GM19023 (cell line): ENCODE measurements around the gene KCNC1.

Source experiments
- ATAC-seq: cut with Tn5 transposase; IDR thresholded peaks from one replicate; pipeline ENCODE4 v1.9.1; 2021; ENCODE audit warnings: mild to moderate bottlenecking, moderate library complexity; ENCODE audit not compliant: unreplicated experiment

Gene KCNC1

DNA sequence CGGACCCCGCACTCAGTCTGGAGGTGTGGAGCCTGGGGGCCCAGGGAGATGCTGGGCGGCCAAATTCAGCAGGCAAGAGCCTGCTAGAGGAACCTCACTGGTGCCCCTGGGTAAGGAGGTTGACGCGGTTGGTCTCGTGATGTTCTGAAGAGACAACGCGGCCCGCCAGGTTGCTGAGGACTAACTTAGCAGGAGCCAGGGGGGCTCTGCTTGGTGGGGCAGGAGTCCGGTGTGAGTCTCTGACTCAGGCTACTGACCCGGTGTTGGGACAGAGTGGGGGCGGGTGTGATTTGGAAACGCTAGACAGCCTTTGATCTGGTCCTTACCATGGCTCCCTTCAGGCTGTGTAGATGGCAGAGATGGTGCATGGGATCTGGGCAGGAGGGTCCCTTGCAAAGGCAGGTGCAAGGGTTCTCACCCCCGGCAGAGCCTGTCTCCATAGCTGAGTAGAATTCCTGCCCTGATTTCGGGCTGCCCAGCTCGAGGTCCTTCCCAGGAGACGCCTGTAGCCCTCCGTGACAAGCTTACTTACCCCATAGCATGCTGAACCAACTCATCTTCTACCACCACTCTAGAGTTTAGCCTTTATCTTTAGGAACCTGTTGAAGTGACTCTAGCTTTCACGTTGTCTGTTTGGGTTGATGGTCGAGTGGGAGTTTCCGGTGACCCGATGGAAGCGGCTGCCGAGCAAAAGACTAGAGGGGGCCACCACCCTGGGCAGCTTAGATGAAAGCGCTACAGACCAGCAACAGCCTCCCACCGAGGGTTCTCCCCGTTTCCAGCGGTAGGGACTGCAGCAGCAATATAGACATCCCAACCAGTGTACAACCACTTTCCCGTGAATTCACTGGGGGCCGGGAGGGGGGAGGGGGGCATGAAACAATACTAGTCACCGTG is 38.4 kb downstream of the KCNC1 start:
- ATAC-seq = no peak

GRCh38 chr11:17773674-17774073 is 39.1 kb downstream of the KCNC1 start:
- ATAC-seq = no peak

DNA sequence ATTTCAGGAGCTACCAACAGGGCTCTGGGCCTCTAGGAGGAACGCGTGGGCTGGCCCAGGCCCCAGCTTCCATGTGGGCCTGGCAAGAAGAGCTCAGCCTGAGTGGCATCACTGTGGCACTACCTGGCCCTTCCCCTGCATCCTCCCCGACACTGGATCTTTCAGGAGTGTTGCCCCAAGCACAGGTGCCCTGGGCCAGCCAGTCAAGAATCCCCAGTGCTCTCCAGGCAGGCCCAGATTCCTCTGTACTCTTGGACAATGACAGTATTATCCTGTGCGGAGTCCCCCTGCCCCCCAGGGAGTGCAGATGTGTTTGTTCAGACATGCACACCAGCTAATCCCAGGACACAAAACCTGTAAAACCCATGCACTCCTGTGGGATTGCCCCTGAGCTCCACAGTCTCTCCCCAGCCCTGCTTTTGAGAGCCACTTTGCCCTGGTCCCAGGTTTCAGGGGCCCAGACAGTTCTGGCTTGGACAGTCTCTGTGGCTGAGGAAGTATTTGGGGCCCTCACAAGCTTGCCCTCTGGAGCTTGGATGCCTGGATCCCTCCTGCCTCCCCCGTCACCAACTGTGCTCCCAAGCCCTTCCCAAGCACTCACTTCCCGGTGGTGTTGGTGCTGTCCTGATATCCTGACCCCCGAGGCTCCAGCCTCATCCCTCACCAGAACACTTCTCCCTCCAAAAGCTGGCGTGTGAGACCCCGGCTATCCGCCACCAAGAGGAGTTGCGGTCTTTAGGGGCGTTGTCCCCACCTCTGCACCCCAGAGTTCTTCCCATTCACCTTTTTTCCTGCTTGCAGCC is 39.9 kb downstream of the KCNC1 start:
- ATAC-seq = no peak

- ATAC-seq = no peak
Measured at GRCh38 chr11:17775035-17775348, 40.4 kb downstream of the KCNC1 start.

GRCh38 chr11:17775507-17776211 is 41.1 kb downstream of the KCNC1 start:
- ATAC-seq = no peak

GRCh38 chr11:17776212-17776875 is 41.8 kb downstream of the KCNC1 start:
- no peak for ATAC-seq

DNA sequence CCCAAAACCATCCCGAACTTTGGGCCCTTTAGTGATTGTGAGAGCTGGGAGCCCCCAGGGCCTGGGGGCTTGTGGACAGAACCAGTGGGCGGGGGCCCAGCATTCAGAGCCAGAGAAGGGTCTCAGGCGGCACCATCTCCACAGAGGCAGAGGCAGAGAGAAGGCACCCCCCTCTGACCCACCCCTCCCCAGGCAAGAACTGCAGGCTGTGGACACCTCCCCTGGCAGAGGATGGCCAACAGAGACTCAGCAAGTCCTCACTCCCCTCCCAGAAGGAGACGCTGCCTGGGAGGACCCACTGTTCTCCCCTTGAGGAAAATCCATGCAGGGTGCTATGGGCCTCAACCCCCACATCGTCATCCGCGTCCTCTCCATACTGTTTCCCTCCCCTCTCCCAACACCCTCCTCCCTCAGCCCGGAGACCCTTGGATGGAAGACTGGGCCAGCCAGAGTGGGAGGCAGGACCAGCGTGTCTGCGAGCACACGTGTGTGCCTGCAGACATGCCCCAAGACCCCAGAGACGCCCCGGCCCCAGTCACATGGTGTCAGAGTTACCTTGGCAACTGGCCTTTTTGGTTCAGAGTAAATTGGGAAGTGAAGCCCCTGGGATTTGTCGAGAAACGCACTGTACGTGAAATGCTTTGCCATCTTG is 42.6 kb downstream of the KCNC1 start:
- ATAC-seq = no peak

- no peak for ATAC-seq
Measured at GRCh38 chr11:17777738-17778091, 43.1 kb downstream of the KCNC1 start.

DNA sequence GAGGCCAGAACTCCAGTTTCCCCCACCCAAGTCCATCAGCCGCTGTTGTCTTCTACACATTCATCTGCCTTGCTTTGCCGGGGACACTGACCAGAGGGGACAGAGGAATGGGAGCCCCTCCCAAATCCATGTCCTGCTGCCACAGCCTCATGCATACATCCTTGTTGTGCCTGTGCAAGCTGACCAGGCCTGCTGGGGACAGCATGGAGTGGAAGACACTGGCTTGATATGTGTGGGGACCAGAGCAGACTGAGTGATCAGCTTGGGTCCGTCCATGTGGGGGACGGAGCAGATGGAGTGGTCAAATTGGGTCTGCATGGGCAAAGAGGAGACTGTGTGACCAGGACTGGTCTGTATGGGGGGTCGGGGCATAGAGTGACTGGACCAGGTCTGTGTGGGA is 43.8 kb downstream of the KCNC1 start:
- no peak for ATAC-seq

GRCh38 chr11:17778956-17779860 is 44.6 kb downstream of the KCNC1 start:
- ATAC-seq = no peak

DNA sequence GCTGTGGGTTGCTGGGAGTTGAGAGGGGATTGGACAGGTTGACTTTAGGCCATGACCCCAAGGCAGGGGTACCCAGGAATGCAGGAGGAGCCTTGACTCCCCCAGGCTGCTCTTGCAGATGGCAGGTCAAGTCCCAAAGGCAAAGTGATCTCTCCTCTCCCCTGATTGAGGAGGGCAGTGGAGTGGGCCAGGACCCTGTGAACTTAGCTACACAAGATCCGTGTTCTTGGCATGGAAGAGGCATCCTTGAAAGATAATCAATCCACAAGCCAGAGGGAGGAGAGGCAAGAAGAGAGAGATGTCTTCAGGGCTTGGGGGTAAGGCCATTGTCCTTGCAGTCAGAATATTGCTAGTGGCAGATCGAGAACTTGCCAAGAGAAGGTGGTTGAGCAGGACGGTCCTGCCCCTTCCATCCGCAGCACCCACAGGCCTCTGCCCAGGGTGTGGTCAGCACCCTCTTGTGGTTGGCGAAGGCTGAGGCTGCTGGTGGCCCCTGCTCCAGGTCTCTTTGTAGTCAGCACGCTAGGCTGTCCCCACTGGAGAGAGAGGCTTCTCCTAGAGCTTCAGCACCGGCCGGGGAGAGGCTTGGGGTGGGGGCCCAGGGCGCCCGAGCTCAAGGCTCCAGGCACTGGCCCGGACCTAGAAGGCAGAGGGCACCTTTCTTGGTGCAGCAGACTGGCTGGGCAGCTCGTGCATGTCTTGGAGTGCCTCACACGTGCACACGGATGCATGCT is 45.4 kb downstream of the KCNC1 start:
- no peak for ATAC-seq

- no peak for ATAC-seq
Measured at GRCh38 chr11:17780668-17781067, 46.1 kb downstream of the KCNC1 start.

DNA sequence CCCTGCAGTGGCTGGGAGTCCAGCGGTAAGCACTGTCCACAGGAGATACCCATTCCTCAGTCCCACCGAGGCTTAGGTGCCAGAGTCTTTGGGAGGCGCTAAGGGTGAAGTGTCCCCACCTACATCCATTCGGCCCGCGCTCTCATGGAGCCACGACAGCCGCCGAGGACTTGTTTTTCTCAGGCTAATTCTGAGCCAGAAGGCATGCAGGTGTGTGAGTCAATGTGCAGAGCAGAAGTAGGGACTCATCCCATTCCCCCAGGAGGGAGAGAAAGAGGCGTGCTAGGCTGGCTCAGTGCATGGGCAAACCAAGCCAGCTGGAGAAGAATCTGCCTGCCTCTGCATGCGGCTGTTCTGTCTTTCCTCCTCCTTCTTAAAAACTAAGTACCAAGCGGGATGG is 46.6 kb downstream of the KCNC1 start:
- no peak for ATAC-seq

GRCh38 chr11:17781626-17782025 is 47.0 kb downstream of the KCNC1 start:
- no peak for ATAC-seq

- no peak for ATAC-seq
Measured at GRCh38 chr11:17782145-17782544, 47.6 kb downstream of the KCNC1 start.

DNA sequence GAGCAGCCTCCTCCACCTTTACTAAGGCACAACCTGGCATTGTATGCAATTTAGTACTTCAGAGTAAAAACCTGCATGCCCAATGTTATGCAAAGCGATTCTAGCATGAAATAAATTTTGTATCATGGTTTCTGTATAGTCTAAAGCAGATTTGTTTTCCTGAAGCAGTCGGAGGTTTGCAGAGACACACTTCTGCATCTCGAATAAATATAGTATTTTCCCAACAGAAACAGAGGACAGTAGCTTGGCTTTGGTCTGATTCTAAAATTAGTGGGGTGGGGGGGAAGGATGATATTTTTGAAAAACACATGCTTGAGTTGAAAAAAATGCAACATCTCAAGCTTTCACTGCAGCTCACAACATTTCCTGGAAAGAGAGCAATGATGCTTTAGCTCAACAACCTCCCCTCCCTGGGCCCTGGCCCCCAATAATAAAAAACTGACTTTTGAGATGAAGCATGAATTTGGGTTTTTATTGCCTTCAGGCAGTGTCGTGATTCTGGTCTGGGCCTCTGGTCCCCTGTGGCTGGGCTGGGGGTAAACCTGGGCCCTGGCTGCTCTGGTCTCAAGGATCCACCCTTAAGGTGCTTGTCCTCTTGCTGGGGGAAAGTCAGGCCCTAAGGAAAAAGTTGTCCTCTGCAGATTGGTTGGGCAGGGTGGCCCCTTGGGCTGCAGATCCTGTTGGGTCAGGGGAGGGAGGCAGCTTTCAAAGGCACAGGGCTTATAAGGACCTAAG is 48.2 kb downstream of the KCNC1 start:
- no peak for ATAC-seq

DNA sequence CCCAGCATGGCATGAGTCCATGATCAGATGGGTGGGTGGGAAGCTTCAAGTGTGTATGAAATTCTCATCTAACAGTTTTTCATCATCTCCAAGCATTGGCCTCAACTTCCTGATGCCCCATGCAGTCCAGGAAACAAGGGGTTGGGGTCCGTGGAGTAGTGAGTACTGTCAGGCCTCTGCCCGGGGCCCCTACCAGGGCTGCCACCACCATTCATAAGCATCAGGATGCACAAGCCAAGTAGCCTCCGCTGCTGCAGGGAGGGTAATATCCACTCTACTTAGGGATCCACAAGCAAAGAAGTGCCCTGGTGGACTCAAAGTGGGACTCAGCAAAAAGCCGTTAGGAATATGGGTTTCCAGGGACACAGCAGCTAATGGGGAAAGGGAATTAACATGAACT is 49.3 kb downstream of the KCNC1 start:
- ATAC-seq = no peak

GRCh38 chr11:17786824-17787525 is 52.4 kb downstream of the KCNC1 start:
- ATAC-seq = no peak
